Ascending aorta (tissue), 2 donors: ENCODE data around the gene CPA1. TPM values are rescaled to one million over a fixed set of nuclear protein-coding genes. Genes with fewer than 3 reads are reported as not detected.

Experiments
- DNase-seq, 2 donors: peaks; one replicate each; pipeline ENCODE4 v3.0.0-alpha.2; 2019; ENCODE audit warnings: low spot score in 2 of 2
- H3K27ac ChIP-seq, 2 donors: fragments of 200-600 bp; sonication (generic); one replicate each; pipeline ENCODE4 v1.5.1; 2016 to 2017; ENCODE audit warnings: mild to moderate bottlenecking in 1 of 2
- H3K27me3 ChIP-seq: fragments of 200-600 bp; sonication (generic); one replicate; pipeline ENCODE4 v1.5.1; 2017
- H3K36me3 ChIP-seq, 2 donors: fragments of 200-600 bp; sonication (generic); one replicate each; pipeline ENCODE4 v1.5.1; 2016
- H3K4me1 ChIP-seq, 2 donors: fragments of 200-600 bp; sonication (generic); one replicate each; pipeline ENCODE4 v1.5.1; 2016 to 2017; ENCODE audit warnings: mild to moderate bottlenecking in 1 of 2
- H3K4me3 ChIP-seq, 2 donors: fragments of 200-600 bp; sonication (generic); one replicate each; pipeline ENCODE4 v1.5.1; 2016 to 2017; ENCODE audit warnings: mild to moderate bottlenecking in 1 of 2
- H3K9me3 ChIP-seq, 2 donors: fragments of 200-600 bp; sonication (generic); one replicate each; pipeline ENCODE4 v1.5.1; 2016
- intact Hi-C: fragments of 100-400 bp; cut with DNase I; formaldehyde crosslinking; loops from one replicate; pipeline ENCODE4 v1.15.1; 2023
- total RNA-seq: library from RNA; depleted of rRNA; stranded (reverse); fragments of >200 nt; gene quantifications from one replicate; pipeline ENCODE4 v1.1.0, GENCODE V29; 2016
- TF ChIP-seq, protein P1 (sequence below), 3 experiments: fragments of 200-600 bp in 2 of 3; fragments of 450-650 bp in 1 of 3; sonication (generic) in 2 of 3; IDR thresholded peaks; one replicate each; pipeline ENCODE4 v1.5.1; 2016 to 2019; ENCODE audit warnings: antibody characterized with exemption in 3 of 3, mild to moderate bottlenecking in 1 of 3, moderate library complexity in 1 of 3

CPA1 gene
- total RNA-seq, 1 donor from 2014 or later, result not detected

DNA sequence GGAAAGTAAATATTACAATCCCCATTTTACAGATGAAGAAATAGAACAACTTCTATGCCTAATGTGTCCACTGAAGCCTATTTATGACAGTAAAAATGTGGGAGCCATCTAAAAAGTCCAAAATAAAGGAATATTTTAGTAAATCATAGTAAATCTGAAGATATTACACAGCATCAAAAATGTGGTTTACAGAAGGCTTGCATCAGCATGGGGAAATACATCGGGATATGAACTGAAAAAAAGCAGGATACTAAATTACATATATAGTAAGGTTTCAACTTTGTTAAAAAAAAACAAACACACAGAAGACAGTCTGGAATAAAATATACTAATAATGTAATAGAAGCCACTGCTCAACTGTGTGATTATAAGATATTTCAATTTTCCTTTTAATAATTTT, 20.8 kb downstream of the CPA1 start:
- no peaks in the 10 kb centered on the region for H3K9me3 ChIP-seq
- intact Hi-C loops, result no loop called here
- TF ChIP-seq, protein P1, sequence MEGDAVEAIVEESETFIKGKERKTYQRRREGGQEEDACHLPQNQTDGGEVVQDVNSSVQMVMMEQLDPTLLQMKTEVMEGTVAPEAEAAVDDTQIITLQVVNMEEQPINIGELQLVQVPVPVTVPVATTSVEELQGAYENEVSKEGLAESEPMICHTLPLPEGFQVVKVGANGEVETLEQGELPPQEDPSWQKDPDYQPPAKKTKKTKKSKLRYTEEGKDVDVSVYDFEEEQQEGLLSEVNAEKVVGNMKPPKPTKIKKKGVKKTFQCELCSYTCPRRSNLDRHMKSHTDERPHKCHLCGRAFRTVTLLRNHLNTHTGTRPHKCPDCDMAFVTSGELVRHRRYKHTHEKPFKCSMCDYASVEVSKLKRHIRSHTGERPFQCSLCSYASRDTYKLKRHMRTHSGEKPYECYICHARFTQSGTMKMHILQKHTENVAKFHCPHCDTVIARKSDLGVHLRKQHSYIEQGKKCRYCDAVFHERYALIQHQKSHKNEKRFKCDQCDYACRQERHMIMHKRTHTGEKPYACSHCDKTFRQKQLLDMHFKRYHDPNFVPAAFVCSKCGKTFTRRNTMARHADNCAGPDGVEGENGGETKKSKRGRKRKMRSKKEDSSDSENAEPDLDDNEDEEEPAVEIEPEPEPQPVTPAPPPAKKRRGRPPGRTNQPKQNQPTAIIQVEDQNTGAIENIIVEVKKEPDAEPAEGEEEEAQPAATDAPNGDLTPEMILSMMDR (IDR thresholded peaks at IDR 0.05), result no peak
- no peak overlapping the region for H3K27ac ChIP-seq
- H3K4me1 ChIP-seq, result peaks cover 0 to 3% of the 10 kb centered on the region in 2 donors
- no peak for DNase-seq
- H3K27me3 ChIP-seq, result no peaks in the 10 kb centered on the region
- no peak overlapping the region for H3K4me3 ChIP-seq
- no peaks in the 10 kb centered on the region for H3K36me3 ChIP-seq

DNA sequence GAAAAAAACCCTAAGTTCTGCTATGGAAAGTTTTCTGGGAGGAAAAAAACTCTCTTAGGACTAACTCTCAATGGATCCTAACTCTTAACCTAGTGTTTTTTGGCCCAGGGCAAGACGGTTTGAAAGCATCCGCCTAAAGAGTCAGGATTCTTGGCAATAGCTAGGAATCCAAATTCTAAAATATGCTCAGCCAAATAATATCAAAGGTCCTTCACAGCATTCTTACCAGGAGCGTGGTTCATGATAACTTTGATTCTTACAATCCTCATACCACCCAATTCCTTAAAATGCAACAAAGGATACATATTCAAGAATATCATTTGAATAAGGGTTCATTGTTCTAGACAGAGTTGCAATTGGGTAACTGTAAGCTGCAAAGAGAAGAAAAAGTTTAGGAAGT, 21.3 kb downstream of the CPA1 start:
- no peak for DNase-seq
- Histone ChIP-seq H3K27ac (no peak overlapping the region), H3K4me1 (peaks cover 0 to 3% of the 10 kb centered on the region in 2 donors), H3K4me3 (no peak overlapping the region), H3K9me3 (no peaks in the 10 kb centered on the region), H3K36me3 (no peaks in the 10 kb centered on the region), H3K27me3 (no peaks in the 10 kb centered on the region)
- intact Hi-C loops, result no loop called here
- TF ChIP-seq, protein P1 (IDR thresholded peaks at IDR 0.05), result no peak

- no peaks in the 10 kb centered on the region for H3K27me3 ChIP-seq
- no peaks in the 10 kb centered on the region for H3K4me1 ChIP-seq
- DNase-seq, result no peak
- no peak overlapping the region for H3K4me3 ChIP-seq
- no peak overlapping the region for H3K27ac ChIP-seq
- H3K36me3 ChIP-seq, result no peaks in the 10 kb centered on the region
- H3K9me3 ChIP-seq, result no peaks in the 10 kb centered on the region
- intact Hi-C loops, result no loop called here
- TF ChIP-seq, protein P1 (IDR thresholded peaks at IDR 0.05), result no peak
Measured at GRCh38 chr7:130405003-130405402, 24.7 kb downstream of the CPA1 start.

GRCh38 chr7:130409067-130409711, 28.9 kb downstream of the CPA1 start:
- no peaks in the 10 kb centered on the region for H3K4me1 ChIP-seq
- no peak overlapping the region for H3K27ac ChIP-seq
- no peaks in the 10 kb centered on the region for H3K27me3 ChIP-seq
- intact Hi-C loops, result no loop called here
- no peak for DNase-seq
- TF ChIP-seq, protein P1 (IDR thresholded peaks at IDR 0.05), result no peak
- H3K9me3 ChIP-seq, result no peaks in the 10 kb centered on the region
- no peaks in the 10 kb centered on the region for H3K36me3 ChIP-seq
- no peak overlapping the region for H3K4me3 ChIP-seq

DNA sequence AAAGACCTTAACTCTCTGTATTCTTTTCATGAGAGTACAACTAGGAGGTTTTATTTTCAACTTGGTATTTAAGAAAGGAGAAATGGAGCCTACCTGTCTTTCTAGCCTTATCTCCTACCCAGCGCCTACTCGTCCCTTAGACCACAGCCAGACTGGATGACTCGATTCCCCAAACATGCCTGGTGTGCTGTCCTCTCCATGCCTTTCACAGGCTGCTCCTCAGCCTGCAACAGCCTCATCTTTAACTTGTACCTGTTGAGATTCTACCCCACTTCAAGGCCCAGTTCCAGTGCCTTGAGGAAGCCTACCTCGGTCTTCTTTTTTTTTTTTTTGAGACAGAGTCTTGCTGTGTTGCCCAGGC, 29.4 kb downstream of the CPA1 start:
- Histone ChIP-seq H3K27ac (no peak overlapping the region), H3K4me3 (no peak overlapping the region), H3K9me3 (no peaks in the 10 kb centered on the region), H3K36me3 (no peaks in the 10 kb centered on the region), H3K4me1 (no peaks in the 10 kb centered on the region), H3K27me3 (no peaks in the 10 kb centered on the region)
- intact Hi-C loops, result no loop called here
- no peak for DNase-seq
- TF ChIP-seq, protein P1 (IDR thresholded peaks at IDR 0.05), result no peak
